Measurements from ENCODE around the gene PLA2G4B. TPM values are rescaled to one million over a fixed set of nuclear protein-coding genes. Genes with fewer than 3 reads are reported as not detected.

Gene PLA2G4B
- total and polyA plus RNA-seq, 2 of the 8 experiments (the other 6 are each of a cell fraction or from before 2014, with no cell fraction given): 4.2 to 9.2 TPM

DNA sequence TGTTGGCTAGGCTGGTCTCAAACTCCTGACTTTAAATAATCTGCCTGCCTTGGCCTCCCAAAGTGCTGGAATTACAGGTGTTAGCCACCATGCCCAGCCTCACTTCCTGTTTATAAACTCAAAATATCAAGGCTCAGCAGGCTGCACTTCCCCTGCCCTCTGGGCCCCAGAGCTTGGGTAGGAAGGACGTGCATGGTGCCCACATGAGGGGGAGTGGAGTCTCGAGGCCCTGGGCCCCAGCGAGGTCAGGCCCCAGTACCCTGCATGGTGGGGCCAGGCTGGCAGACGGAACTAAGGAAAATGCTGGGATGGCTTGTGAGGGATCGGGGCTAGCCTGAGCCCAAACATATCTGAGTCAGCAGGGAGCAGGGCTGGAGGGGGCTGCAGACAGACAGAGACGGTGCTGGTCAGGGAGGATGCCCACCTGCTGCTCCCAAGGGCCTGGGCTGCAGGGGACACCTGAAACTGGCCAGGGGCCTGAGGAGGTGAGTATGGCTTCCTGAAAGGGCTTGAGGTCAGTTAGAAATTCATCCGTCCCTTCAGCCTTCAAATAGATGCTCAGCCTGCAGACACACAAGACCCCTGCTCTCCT lies 50.1 kb downstream of the PLA2G4B start:
- H3K36me3 ChIP-seq (ENCODE audit: control insufficient read depth in 2 of 4, insufficient read depth in 4 of 4, low read length in 3 of 4): no peaks in the 10 kb centered on the region
- H4K91ac ChIP-seq (replicated peaks; ENCODE audit: insufficient read length, low read length): no peak overlapping the region
- DNase-seq (ENCODE audit: low read depth in 1 of 2, low spot score in 2 of 2) (no peak), FAIRE-seq (no peak)
- no peak overlapping the region for H2BK120ac ChIP-seq (replicated peaks; ENCODE audit: low read depth, low read length)
- H3K79me1 ChIP-seq (ENCODE audit: low read depth, low read length): no peaks in the 10 kb centered on the region
- no peak overlapping the region for H3K56ac ChIP-seq (replicated peaks; ENCODE audit: insufficient read length, low read depth, low read length)
- H3K79me2 ChIP-seq (ENCODE audit: control insufficient read depth in 1 of 2, insufficient read depth in 2 of 2, low read length in 2 of 2): no peaks in the 10 kb centered on the region
- 81% methylated on average over 7 of the region's 7 CpGs; no CpG with 5 or more reads in 1 of the 2 experiments for WGBS, 2 experiments (ENCODE audit: extremely low coverage in 1 of 2, insufficient coverage in 1 of 2, insufficient read length in 1 of 2, insufficient replicate concordance in 2 of 2, low coverage in 1 of 2, low lambda C conversion rate in 2 of 2, missing lambda C conversion rate in 1 of 2)
- no peak overlapping the region for H3K4me3 ChIP-seq (ENCODE audit: extremely low read depth in 1 of 4, insufficient read depth in 2 of 4, low read depth in 3 of 4, low read length in 4 of 4)
- no peak overlapping the region for H2BK12ac ChIP-seq (ENCODE audit: low read depth, low read length)
- ChIA-PET POLR2A (ENCODE audit: partially characterized antibody) (no interaction called here), CTCF (ENCODE audit: partially characterized antibody) (interaction anchor here (0.9 kb wide), 1 partner anchor 115 kb away, joined by 3 read pairs; the partner anchor contains the start of gene MAPKBP1)
- no peak overlapping the region for H2BK20ac ChIP-seq (ENCODE audit: low read length)
- no peak overlapping the region for H3K27ac ChIP-seq (ENCODE audit: low read depth, low read length)
- H2BK15ac ChIP-seq (ENCODE audit: low read length): no peak overlapping the region
- H3K23ac ChIP-seq (ENCODE audit: insufficient read length): no peak overlapping the region
- H3K9me3 ChIP-seq (ENCODE audit: insufficient read depth in 2 of 2, low read depth in 1 of 2, low read length in 1 of 2): no peaks in the 10 kb centered on the region
- no peak overlapping the region for H3K14ac ChIP-seq (ENCODE audit: insufficient read length)
- no peaks in the 10 kb centered on the region; a peak in 2 of 7 replicates for H3K4me1 ChIP-seq (replicated peaks in 1 of 4; ENCODE audit: control insufficient read depth in 3 of 4, insufficient read depth in 4 of 4, low read length in 3 of 4)
- no peaks in the 10 kb centered on the region; a peak in 2 of 7 replicates for H3K27me3 ChIP-seq (replicated peaks in 1 of 4; ENCODE audit: control insufficient read depth in 3 of 4, extremely low read depth in 1 of 4, insufficient read depth in 3 of 4, low read length in 3 of 4)
- H2AK5ac ChIP-seq (ENCODE audit: low read depth, low read length): no peak overlapping the region
- H3K9ac ChIP-seq (replicated peaks in 1 of 4; ENCODE audit: extremely low read depth in 1 of 4, low read depth in 3 of 4, low read length in 3 of 4): no peak overlapping the region
- no peak overlapping the region for H3K4me2 ChIP-seq (ENCODE audit: insufficient read depth in 1 of 2, low read depth in 2 of 2, low read length in 2 of 2)
- no peak overlapping the region for H4K8ac ChIP-seq (ENCODE audit: extremely low read depth, insufficient read depth, low read length)
- no peak overlapping the region for H3K4ac ChIP-seq (replicated peaks; ENCODE audit: insufficient read length, low read depth, low read length)
- no peaks in the 10 kb centered on the region for H3K23me2 ChIP-seq (ENCODE audit: low read depth, low read length)
- no peak overlapping the region for H3K18ac ChIP-seq (ENCODE audit: extremely low read depth, low read length)
- H2BK5ac ChIP-seq (ENCODE audit: low read depth, low read length): no peak overlapping the region
- no peak overlapping the region for H4K5ac ChIP-seq (ENCODE audit: insufficient read length, low read depth, low read length)
- no peak overlapping the region for H2AFZ ChIP-seq (ENCODE audit: low read length)
- H4K20me1 ChIP-seq (replicated peaks in 1 of 2; ENCODE audit: control insufficient read depth in 1 of 2, insufficient read depth in 2 of 2, low read length in 2 of 2): no peaks in the 10 kb centered on the region
- no peak for TF ChIP-seq ATF3 (IDR thresholded peaks at IDR 0.05; ENCODE audit: insufficient read depth, low read depth, low read length)
- TF ChIP-seq CHD2 (IDR thresholded peaks at IDR 0.05; ENCODE audit: low read length): no peak
- TF ChIP-seq TCF12 (IDR thresholded peaks at IDR 0.05; ENCODE audit: low read depth, low read length): no peak
- no peak for TF ChIP-seq POU5F1 (IDR thresholded peaks at IDR 0.05; ENCODE audit: low read depth, low read length)
- no peak for TF ChIP-seq SP2 (IDR thresholded peaks at IDR 0.05; ENCODE audit: low read length)
- no peak for TF ChIP-seq CHD1 (IDR thresholded peaks at IDR 0.05; ENCODE audit: low read depth, low read length)
- TF ChIP-seq TBP (IDR thresholded peaks at IDR 0.05; ENCODE audit: low read depth, low read length): no peak
- no peak for TF ChIP-seq TAF1 (IDR thresholded peaks at IDR 0.05; ENCODE audit: low read depth, low read length)
- TF ChIP-seq, protein P1, sequence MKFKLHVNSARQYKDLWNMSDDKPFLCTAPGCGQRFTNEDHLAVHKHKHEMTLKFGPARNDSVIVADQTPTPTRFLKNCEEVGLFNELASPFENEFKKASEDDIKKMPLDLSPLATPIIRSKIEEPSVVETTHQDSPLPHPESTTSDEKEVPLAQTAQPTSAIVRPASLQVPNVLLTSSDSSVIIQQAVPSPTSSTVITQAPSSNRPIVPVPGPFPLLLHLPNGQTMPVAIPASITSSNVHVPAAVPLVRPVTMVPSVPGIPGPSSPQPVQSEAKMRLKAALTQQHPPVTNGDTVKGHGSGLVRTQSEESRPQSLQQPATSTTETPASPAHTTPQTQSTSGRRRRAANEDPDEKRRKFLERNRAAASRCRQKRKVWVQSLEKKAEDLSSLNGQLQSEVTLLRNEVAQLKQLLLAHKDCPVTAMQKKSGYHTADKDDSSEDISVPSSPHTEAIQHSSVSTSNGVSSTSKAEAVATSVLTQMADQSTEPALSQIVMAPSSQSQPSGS (IDR thresholded peaks at IDR 0.05; ENCODE audit: low read length): no peak
- no peak for TF ChIP-seq KDM5A (IDR thresholded peaks at IDR 0.05; ENCODE audit: low read length)
- TF ChIP-seq JUN (IDR thresholded peaks at IDR 0.05; ENCODE audit: low read depth, low read length): no peak
- no peak for TF ChIP-seq SIX5 (IDR thresholded peaks at IDR 0.05; ENCODE audit: low read depth, low read length)
- no peak for TF ChIP-seq JUND (IDR thresholded peaks at IDR 0.05; ENCODE audit: low read length)
